ENCODE data around the gene LINGO4. TPM values are rescaled to one million over a fixed set of nuclear protein-coding genes. Genes with fewer than 3 reads are reported as not detected.

Gene LINGO4
- total RNA-seq, 1 experiment from 2014 or later, result not detected

DNA sequence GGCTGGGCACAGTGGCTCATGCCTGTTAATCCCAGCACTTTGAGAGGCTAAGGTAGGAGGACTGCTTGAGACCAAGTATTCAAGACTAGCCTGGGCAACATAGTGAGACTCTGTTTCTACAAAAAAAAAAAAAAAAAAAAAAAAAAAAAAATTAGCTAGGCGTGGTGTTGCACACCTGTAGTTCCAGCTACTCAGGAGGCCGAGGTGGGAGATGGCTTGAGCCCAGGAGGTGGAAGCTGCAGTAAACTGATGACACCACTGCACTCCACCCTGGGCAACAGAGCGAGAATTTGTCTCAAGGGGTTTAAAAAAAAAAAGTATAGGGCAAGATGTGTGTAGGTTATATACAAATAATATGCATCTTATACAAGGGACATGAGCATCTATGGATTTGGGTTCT is 17.5 kb downstream of the LINGO4 start (continued):
- TF ChIP-seq, protein P1, sequence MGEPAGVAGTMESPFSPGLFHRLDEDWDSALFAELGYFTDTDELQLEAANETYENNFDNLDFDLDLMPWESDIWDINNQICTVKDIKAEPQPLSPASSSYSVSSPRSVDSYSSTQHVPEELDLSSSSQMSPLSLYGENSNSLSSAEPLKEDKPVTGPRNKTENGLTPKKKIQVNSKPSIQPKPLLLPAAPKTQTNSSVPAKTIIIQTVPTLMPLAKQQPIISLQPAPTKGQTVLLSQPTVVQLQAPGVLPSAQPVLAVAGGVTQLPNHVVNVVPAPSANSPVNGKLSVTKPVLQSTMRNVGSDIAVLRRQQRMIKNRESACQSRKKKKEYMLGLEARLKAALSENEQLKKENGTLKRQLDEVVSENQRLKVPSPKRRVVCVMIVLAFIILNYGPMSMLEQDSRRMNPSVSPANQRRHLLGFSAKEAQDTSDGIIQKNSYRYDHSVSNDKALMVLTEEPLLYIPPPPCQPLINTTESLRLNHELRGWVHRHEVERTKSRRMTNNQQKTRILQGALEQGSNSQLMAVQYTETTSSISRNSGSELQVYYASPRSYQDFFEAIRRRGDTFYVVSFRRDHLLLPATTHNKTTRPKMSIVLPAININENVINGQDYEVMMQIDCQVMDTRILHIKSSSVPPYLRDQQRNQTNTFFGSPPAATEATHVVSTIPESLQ (CRISPR knock-in tag; IDR thresholded peaks at IDR 0.05), result no peak
- TF ChIP-seq, protein P2, sequence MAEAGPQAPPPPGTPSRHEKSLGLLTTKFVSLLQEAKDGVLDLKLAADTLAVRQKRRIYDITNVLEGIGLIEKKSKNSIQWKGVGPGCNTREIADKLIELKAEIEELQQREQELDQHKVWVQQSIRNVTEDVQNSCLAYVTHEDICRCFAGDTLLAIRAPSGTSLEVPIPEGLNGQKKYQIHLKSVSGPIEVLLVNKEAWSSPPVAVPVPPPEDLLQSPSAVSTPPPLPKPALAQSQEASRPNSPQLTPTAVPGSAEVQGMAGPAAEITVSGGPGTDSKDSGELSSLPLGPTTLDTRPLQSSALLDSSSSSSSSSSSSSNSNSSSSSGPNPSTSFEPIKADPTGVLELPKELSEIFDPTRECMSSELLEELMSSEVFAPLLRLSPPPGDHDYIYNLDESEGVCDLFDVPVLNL (CRISPR knock-in tag; IDR thresholded peaks at IDR 0.05; ENCODE audit: borderline replicate concordance, low read depth), result no peak
- no peak for TF ChIP-seq FOXK1 (CRISPR knock-in tag; IDR thresholded peaks at IDR 0.05)
- TF ChIP-seq, protein P3, sequence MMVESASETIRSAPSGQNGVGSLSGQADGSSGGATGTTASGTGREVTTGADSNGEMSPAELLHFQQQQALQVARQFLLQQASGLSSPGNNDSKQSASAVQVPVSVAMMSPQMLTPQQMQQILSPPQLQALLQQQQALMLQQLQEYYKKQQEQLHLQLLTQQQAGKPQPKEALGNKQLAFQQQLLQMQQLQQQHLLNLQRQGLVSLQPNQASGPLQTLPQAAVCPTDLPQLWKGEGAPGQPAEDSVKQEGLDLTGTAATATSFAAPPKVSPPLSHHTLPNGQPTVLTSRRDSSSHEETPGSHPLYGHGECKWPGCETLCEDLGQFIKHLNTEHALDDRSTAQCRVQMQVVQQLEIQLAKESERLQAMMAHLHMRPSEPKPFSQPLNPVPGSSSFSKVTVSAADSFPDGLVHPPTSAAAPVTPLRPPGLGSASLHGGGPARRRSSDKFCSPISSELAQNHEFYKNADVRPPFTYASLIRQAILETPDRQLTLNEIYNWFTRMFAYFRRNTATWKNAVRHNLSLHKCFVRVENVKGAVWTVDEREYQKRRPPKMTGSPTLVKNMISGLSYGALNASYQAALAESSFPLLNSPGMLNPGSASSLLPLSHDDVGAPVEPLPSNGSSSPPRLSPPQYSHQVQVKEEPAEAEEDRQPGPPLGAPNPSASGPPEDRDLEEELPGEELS (CRISPR knock-in tag; IDR thresholded peaks at IDR 0.05), result no peak
- no peak for TF ChIP-seq CBFB (CRISPR knock-in tag; IDR thresholded peaks at IDR 0.05; ENCODE audit: low read depth)
- TF ChIP-seq PRRX2 (CRISPR knock-in tag; IDR thresholded peaks at IDR 0.05), result no peak

DNA sequence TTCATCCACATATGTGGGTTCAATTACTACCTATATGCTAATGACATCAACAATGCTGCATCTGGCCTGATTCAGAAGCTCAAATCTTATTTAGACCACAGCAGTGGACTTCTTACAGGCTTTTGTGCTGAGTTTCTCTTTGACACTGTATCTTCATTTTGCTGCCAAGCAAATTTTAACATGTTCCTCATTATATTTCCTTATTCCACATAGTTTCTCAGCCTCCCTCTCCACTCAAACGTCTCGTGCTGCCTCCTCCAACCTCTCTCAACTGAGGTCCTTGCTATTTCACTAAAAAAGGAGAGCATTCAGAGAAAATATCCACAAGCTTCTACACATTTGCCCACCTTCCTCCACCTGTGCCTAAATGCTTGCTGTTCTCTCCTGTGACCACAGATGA is 21.4 kb downstream of the LINGO4 start:
- no peak for ATAC-seq
- Mint-ChIP-seq H3K36me3 (peaks cover 18% of the 10 kb centered on the region), H3K27ac (no peak overlapping the region), H3K4me3 (no peak overlapping the region), H3K9me3 (no peaks in the 10 kb centered on the region), H3K27me3 (ENCODE audit: low read depth) (no peaks in the 10 kb centered on the region), H3K4me1 (peaks cover 2% of the 10 kb centered on the region)
- POLR2A ChIA-PET, result no interaction called here
- CTCF ChIA-PET, result no interaction called here
- TF ChIP-seq RORB (CRISPR knock-in tag; IDR thresholded peaks at IDR 0.05) (no peak), FOXJ3 (CRISPR knock-in tag; IDR thresholded peaks at IDR 0.05; ENCODE audit: borderline replicate concordance) (no peak), ZNF671 (CRISPR knock-in tag; IDR thresholded peaks at IDR 0.05) (no peak), EMX1 (CRISPR knock-in tag; IDR thresholded peaks at IDR 0.05) (no peak), OVOL2 (CRISPR knock-in tag; IDR thresholded peaks at IDR 0.05; ENCODE audit: borderline replicate concordance) (no peak), ESRRA (CRISPR knock-in tag; IDR thresholded peaks at IDR 0.05; ENCODE audit: borderline replicate concordance) (no peak), ZNF121 (CRISPR knock-in tag; IDR thresholded peaks at IDR 0.05) (no peak), IRF2 (CRISPR knock-in tag; IDR thresholded peaks at IDR 0.05; ENCODE audit: borderline replicate concordance, low read depth) (no peak), ZNF423 (CRISPR knock-in tag; IDR thresholded peaks at IDR 0.05) (no peak), NFATC4 (CRISPR knock-in tag; IDR thresholded peaks at IDR 0.05) (no peak), GRHL2 (CRISPR knock-in tag; IDR thresholded peaks at IDR 0.05; ENCODE audit: insufficient replicate concordance, severe bottlenecking) (no peak), ZNF416 (CRISPR knock-in tag; IDR thresholded peaks at IDR 0.05) (no peak), KAT7 (CRISPR knock-in tag; IDR thresholded peaks at IDR 0.05; ENCODE audit: borderline replicate concordance) (no peak), NR3C1 (CRISPR knock-in tag; conservative IDR thresholded peaks at IDR 0.05; ENCODE audit: low read depth) (no peak)
- TF ChIP-seq, protein P4, sequence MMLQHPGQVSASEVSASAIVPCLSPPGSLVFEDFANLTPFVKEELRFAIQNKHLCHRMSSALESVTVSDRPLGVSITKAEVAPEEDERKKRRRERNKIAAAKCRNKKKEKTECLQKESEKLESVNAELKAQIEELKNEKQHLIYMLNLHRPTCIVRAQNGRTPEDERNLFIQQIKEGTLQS (CRISPR knock-in tag; conservative IDR thresholded peaks at IDR 0.05), result no peak
- TF ChIP-seq, protein P5, sequence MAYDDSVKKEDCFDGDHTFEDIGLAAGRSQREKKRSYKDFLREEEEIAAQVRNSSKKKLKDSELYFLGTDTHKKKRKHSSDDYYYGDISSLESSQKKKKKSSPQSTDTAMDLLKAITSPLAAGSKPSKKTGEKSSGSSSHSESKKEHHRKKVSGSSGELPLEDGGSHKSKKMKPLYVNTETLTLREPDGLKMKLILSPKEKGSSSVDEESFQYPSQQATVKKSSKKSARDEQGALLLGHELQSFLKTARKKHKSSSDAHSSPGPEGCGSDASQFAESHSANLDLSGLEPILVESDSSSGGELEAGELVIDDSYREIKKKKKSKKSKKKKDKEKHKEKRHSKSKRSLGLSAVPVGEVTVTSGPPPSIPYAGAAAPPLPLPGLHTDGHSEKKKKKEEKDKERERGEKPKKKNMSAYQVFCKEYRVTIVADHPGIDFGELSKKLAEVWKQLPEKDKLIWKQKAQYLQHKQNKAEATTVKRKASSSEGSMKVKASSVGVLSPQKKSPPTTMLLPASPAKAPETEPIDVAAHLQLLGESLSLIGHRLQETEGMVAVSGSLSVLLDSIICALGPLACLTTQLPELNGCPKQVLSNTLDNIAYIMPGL (CRISPR knock-in tag; IDR thresholded peaks at IDR 0.05), result no peak
- TF ChIP-seq, protein P6, sequence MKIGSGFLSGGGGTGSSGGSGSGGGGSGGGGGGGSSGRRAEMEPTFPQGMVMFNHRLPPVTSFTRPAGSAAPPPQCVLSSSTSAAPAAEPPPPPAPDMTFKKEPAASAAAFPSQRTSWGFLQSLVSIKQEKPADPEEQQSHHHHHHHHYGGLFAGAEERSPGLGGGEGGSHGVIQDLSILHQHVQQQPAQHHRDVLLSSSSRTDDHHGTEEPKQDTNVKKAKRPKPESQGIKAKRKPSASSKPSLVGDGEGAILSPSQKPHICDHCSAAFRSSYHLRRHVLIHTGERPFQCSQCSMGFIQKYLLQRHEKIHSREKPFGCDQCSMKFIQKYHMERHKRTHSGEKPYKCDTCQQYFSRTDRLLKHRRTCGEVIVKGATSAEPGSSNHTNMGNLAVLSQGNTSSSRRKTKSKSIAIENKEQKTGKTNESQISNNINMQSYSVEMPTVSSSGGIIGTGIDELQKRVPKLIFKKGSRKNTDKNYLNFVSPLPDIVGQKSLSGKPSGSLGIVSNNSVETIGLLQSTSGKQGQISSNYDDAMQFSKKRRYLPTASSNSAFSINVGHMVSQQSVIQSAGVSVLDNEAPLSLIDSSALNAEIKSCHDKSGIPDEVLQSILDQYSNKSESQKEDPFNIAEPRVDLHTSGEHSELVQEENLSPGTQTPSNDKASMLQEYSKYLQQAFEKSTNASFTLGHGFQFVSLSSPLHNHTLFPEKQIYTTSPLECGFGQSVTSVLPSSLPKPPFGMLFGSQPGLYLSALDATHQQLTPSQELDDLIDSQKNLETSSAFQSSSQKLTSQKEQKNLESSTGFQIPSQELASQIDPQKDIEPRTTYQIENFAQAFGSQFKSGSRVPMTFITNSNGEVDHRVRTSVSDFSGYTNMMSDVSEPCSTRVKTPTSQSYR (CRISPR knock-in tag; IDR thresholded peaks at IDR 0.05), result no peak
- TF ChIP-seq, protein P7, sequence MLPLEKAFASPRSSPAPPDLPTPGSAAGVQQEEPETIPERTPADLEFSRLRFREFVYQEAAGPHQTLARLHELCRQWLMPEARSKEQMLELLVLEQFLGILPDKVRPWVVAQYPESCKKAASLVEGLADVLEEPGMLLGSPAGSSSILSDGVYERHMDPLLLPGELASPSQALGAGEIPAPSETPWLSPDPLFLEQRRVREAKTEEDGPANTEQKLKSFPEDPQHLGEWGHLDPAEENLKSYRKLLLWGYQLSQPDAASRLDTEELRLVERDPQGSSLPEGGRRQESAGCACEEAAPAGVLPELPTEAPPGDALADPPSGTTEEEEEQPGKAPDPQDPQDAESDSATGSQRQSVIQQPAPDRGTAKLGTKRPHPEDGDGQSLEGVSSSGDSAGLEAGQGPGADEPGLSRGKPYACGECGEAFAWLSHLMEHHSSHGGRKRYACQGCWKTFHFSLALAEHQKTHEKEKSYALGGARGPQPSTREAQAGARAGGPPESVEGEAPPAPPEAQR (CRISPR knock-in tag; IDR thresholded peaks at IDR 0.05), result no peak
- TF ChIP-seq, protein P8, sequence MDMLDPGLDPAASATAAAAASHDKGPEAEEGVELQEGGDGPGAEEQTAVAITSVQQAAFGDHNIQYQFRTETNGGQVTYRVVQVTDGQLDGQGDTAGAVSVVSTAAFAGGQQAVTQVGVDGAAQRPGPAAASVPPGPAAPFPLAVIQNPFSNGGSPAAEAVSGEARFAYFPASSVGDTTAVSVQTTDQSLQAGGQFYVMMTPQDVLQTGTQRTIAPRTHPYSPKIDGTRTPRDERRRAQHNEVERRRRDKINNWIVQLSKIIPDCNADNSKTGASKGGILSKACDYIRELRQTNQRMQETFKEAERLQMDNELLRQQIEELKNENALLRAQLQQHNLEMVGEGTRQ (CRISPR knock-in tag; IDR thresholded peaks at IDR 0.05), result no peak
- no peak for DNase-seq (ENCODE audit: low spot score)
